H9 (cell line): ENCODE measurements around the gene WDR75. TPM values are rescaled to one million over a fixed set of nuclear protein-coding genes. Genes with fewer than 3 reads are reported as not detected.
"Not testable (repeated sequence)": the region's sequence is repeated elsewhere in the genome, so short reads cannot be mapped to it uniquely, and the experiment has no call there.

ENCODE experiments used
- DNase-seq: peaks from one replicate; pipeline ENCODE4 v3.0.0-alpha.2; 2017
- H2AFZ ChIP-seq: one replicate; pipeline ENCODE4 v1.6.1; 2013; ENCODE audit warnings: mild to moderate bottlenecking, low read length, control low read depth, moderate library complexity
- H2AK5ac ChIP-seq: 2 replicates; pipeline ENCODE4 v1.6.1; 2013; ENCODE audit warnings: low read length, control low read depth, mixed read lengths; ENCODE audit not compliant: insufficient read length
- H2BK120ac ChIP-seq: one replicate; pipeline ENCODE4 v1.6.1; 2013; ENCODE audit warnings: low read depth, mild to moderate bottlenecking, low read length, control low read depth, inconsistent platforms; ENCODE audit not compliant: poor library complexity, severe bottlenecking
- H2BK12ac ChIP-seq: 2 replicates; pipeline ENCODE4 v1.6.1; 2013; ENCODE audit warnings: low read length, control low read depth, mixed read lengths, low read depth; ENCODE audit not compliant: insufficient read length
- H2BK15ac ChIP-seq: 2 replicates; pipeline ENCODE4 v1.6.1; 2013; ENCODE audit warnings: low read depth, low read length, control low read depth
- H2BK20ac ChIP-seq: one replicate; pipeline ENCODE4 v1.6.1; 2013; ENCODE audit warnings: low read depth, mild to moderate bottlenecking, low read length, control low read depth, inconsistent platforms; ENCODE audit not compliant: poor library complexity, severe bottlenecking
- H2BK5ac ChIP-seq: 2 replicates; pipeline ENCODE4 v1.6.1; 2013; ENCODE audit warnings: low read length, control low read depth, mixed read lengths; ENCODE audit not compliant: insufficient read length
- H3K14ac ChIP-seq: 2 replicates; pipeline ENCODE4 v1.6.1; 2013; ENCODE audit warnings: low read length, control low read depth; ENCODE audit not compliant: insufficient read depth
- H3K18ac ChIP-seq: 2 replicates; pipeline ENCODE4 v1.6.1; 2013; ENCODE audit warnings: low read depth, mild to moderate bottlenecking, mixed read lengths, low read length, control low read depth; ENCODE audit not compliant: insufficient read length
- H3K23ac ChIP-seq: 2 replicates; pipeline ENCODE4 v1.6.1; 2013; ENCODE audit warnings: low read length, control low read depth, mixed read lengths, low read depth; ENCODE audit not compliant: insufficient read length
- H3K23me2 ChIP-seq: 2 replicates; pipeline ENCODE4 v1.6.1; 2013; ENCODE audit warnings: low read depth, mild to moderate bottlenecking, mixed read lengths, low read length, control low read depth; ENCODE audit not compliant: insufficient read length, poor library complexity, severe bottlenecking
- H3K27ac ChIP-seq: 2 replicates; pipeline ENCODE4 v1.5.1; 2013; ENCODE audit warnings: low read length, control low read depth, mixed read lengths, low read depth; ENCODE audit not compliant: insufficient read length
- H3K27me3 ChIP-seq: 2 replicates; pipeline ENCODE4 v1.6.1; 2013; ENCODE audit warnings: low read length, control low read depth, inconsistent platforms; ENCODE audit not compliant: insufficient read depth
- H3K4ac ChIP-seq: 2 replicates; pipeline ENCODE4 v1.6.1; 2013; ENCODE audit warnings: low read depth, mild to moderate bottlenecking, control low read depth, inconsistent platforms, low read length, moderate library complexity
- H3K4me1 ChIP-seq: 2 replicates; pipeline ENCODE4 v1.6.1; 2013; ENCODE audit warnings: low read length, control low read depth, inconsistent platforms; ENCODE audit not compliant: insufficient read depth
- H3K4me2 ChIP-seq: 2 replicates; pipeline ENCODE4 v1.6.1; 2013; ENCODE audit warnings: low read length, control low read depth, mixed read lengths; ENCODE audit not compliant: insufficient read length, insufficient read depth
- H3K56ac ChIP-seq: 2 replicates; pipeline ENCODE4 v1.6.1; 2013; ENCODE audit warnings: low read depth, mild to moderate bottlenecking, mixed read lengths, low read length, control low read depth; ENCODE audit not compliant: insufficient read length
- H3K79me1 ChIP-seq: 2 replicates; pipeline ENCODE4 v1.6.1; 2013; ENCODE audit warnings: low read depth, mild to moderate bottlenecking, moderate library complexity, low read length, control low read depth, inconsistent platforms; ENCODE audit not compliant: insufficient read depth, poor library complexity, severe bottlenecking
- H3K79me2 ChIP-seq: 2 replicates; pipeline ENCODE4 v1.6.1; 2013; ENCODE audit warnings: low read length, control low read depth, inconsistent platforms; ENCODE audit not compliant: insufficient read depth
- H3K9ac ChIP-seq: 2 replicates; pipeline ENCODE4 v1.6.1; 2013; ENCODE audit warnings: low read length, control low read depth, mixed read lengths; ENCODE audit not compliant: insufficient read length; ENCODE audit errors: extremely low read depth
- H3K9me3 ChIP-seq: one replicate; pipeline ENCODE4 v1.6.1; 2013; ENCODE audit warnings: low read depth, low read length, inconsistent platforms; ENCODE audit not compliant: control insufficient read depth
- H3T11ph ChIP-seq: one replicate; pipeline ENCODE4 v1.6.1; 2013; ENCODE audit warnings: mild to moderate bottlenecking, low read length, control low read depth, inconsistent platforms
- H4K20me1 ChIP-seq: one replicate; pipeline ENCODE4 v1.6.1; 2013; ENCODE audit not compliant: control insufficient read depth, insufficient read length, insufficient read depth
- H4K5ac ChIP-seq: 2 replicates; pipeline ENCODE4 v1.6.1; 2013; ENCODE audit warnings: low read depth, mild to moderate bottlenecking, mixed read lengths, low read length, control low read depth; ENCODE audit not compliant: insufficient read length
- H4K8ac ChIP-seq: replicated peaks from 2 replicates; pipeline ENCODE4 v1.6.1; 2013; ENCODE audit warnings: low read length, control low read depth, mixed read lengths, low read depth; ENCODE audit not compliant: insufficient read length
- H4K91ac ChIP-seq: 2 replicates; pipeline ENCODE4 v1.6.1; 2013; ENCODE audit warnings: low read depth, mild to moderate bottlenecking, moderate library complexity, mixed read lengths, low read length, control low read depth; ENCODE audit not compliant: insufficient read length
- H3K27ac Mint-ChIP-seq, 3 experiments: 2 replicates in 2 of 3; 3 replicates in 1 of 3; pipeline ENCODE4 v1.8.0; 2020 to 2021; ENCODE audit warnings: mixed read lengths in 3 of 3, mild to moderate bottlenecking in 1 of 3, moderate library complexity in 1 of 3
- H3K27me3 Mint-ChIP-seq: 2 replicates; pipeline ENCODE4 v1.8.0; 2021; ENCODE audit warnings: low read depth, mild to moderate bottlenecking, moderate library complexity, mixed read lengths
- H3K36me3 Mint-ChIP-seq, 3 experiments: 2 replicates in 2 of 3; 3 replicates in 1 of 3; pipeline ENCODE4 v1.8.0; 2020 to 2021; ENCODE audit warnings: low read depth in 3 of 3, mixed read lengths in 3 of 3; ENCODE audit not compliant: insufficient read depth in 1 of 3
- H3K4me1 Mint-ChIP-seq, 2 experiments: 2 replicates each; pipeline ENCODE4 v1.8.0; 2020; ENCODE audit warnings: mixed read lengths in 2 of 2
- H3K4me3 Mint-ChIP-seq, 2 experiments: 2 replicates in 1 of 2; 3 replicates in 1 of 2; pipeline ENCODE4 v1.8.0; 2020 to 2021; ENCODE audit warnings: mild to moderate bottlenecking in 2 of 2, mixed read lengths in 2 of 2, moderate library complexity in 1 of 2
- H3K9me3 Mint-ChIP-seq, 2 experiments: 2 replicates in 1 of 2; 3 replicates in 1 of 2; pipeline ENCODE4 v1.8.0; 2020; ENCODE audit warnings: mild to moderate bottlenecking in 2 of 2, mixed read lengths in 2 of 2, moderate library complexity in 1 of 2
- WGBS: extraction: QIAGEN DNeasy Blood & Tissue Kit; methylation state at CpG from one replicate; pipeline ENCODE4 v1.1.7; 2013; ENCODE audit warnings: missing lambda C conversion rate, low lambda C conversion rate, mixed read lengths; ENCODE audit not compliant: insufficient read length; ENCODE audit errors: extremely low coverage; 5-methylcytosine and 5-hydroxymethylcytosine counted together
- total RNA-seq: library from RNA; stranded (reverse); gene quantifications from 2 replicates; pipeline ENCODE4 v1.2.1, GENCODE V29; 2021
- TF ChIP-seq, protein P1 (sequence below): fragments of 200-600 bp; sonication (generic); conservative IDR thresholded peaks from 3 replicates; pipeline ENCODE4 v1.8.0; 2021; ENCODE audit warnings: antibody characterized with exemption, mild to moderate bottlenecking

Gene WDR75
- total RNA-seq, 1 experiment from 2014 or later: 80.6 TPM

DNA sequence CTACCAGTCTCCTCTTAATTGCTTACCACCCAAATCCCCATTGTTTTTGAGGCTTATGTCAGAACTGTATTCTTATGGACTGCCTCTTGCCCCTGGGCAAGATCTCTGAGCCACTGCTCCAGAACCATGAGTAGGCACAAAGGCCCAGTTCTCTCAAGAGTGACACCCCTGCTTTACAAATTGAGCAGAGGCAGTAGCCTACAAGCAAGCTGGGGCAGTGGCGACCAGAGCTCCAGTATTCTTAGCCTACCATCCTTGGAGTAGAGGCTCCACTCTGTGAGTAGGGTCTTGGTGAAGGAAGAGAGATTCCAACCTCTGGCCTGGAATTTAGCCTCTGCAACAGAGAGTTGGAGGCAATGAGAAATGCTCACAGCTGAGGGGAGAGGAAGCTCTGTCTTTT lies 36.5 kb downstream of the WDR75 start:
- Histone ChIP-seq H2BK12ac (no peak overlapping the region), H3K27me3 (no peaks in the 10 kb centered on the region), H3K4me2 (no peak overlapping the region), H3K18ac (no peak overlapping the region), H3T11ph (no peak overlapping the region), H3K9me3 (no peaks in the 10 kb centered on the region), H3K9ac (no peak overlapping the region), H3K23me2 (no peaks in the 10 kb centered on the region), H2AK5ac (no peak overlapping the region), H2BK120ac (no peak overlapping the region), H3K56ac (no peak overlapping the region), H3K4me1 (no peaks in the 10 kb centered on the region), H3K27ac (no peak overlapping the region), H3K4ac (no peak overlapping the region), H2AFZ (no peak overlapping the region), H2BK5ac (no peak overlapping the region), H3K79me2 (no peaks in the 10 kb centered on the region), H3K14ac (no peak overlapping the region), H3K23ac (no peak overlapping the region), H2BK20ac (no peak overlapping the region), H4K8ac (no peak overlapping the region), H4K20me1 (no peaks in the 10 kb centered on the region), H2BK15ac (no peak overlapping the region), H4K91ac (no peak overlapping the region), H4K5ac (no peak overlapping the region), H3K79me1 (no peaks in the 10 kb centered on the region)
- Mint-ChIP-seq H3K4me3 (no peak overlapping the region), H3K9me3 (no peaks in the 10 kb centered on the region), H3K4me1 (peaks cover 2 to 6% of the 10 kb centered on the region in 2 experiments; a peak in 1 of 4 replicates), H3K27ac (peak overlapping the region in 2 of 3 experiments; percentile 63 to 96; a peak in 5 of 7 replicates), H3K36me3 (peaks cover 14 to 40% (median 37%) of the 10 kb centered on the region in 3 experiments; a peak in 6 of 7 replicates), H3K27me3 (no peaks in the 10 kb centered on the region)
- TF ChIP-seq, protein P1, sequence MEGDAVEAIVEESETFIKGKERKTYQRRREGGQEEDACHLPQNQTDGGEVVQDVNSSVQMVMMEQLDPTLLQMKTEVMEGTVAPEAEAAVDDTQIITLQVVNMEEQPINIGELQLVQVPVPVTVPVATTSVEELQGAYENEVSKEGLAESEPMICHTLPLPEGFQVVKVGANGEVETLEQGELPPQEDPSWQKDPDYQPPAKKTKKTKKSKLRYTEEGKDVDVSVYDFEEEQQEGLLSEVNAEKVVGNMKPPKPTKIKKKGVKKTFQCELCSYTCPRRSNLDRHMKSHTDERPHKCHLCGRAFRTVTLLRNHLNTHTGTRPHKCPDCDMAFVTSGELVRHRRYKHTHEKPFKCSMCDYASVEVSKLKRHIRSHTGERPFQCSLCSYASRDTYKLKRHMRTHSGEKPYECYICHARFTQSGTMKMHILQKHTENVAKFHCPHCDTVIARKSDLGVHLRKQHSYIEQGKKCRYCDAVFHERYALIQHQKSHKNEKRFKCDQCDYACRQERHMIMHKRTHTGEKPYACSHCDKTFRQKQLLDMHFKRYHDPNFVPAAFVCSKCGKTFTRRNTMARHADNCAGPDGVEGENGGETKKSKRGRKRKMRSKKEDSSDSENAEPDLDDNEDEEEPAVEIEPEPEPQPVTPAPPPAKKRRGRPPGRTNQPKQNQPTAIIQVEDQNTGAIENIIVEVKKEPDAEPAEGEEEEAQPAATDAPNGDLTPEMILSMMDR: no peak
- WGBS: no CpG with 5 or more reads among the region's 1 CpG
- DNase-seq: no peak

DNA sequence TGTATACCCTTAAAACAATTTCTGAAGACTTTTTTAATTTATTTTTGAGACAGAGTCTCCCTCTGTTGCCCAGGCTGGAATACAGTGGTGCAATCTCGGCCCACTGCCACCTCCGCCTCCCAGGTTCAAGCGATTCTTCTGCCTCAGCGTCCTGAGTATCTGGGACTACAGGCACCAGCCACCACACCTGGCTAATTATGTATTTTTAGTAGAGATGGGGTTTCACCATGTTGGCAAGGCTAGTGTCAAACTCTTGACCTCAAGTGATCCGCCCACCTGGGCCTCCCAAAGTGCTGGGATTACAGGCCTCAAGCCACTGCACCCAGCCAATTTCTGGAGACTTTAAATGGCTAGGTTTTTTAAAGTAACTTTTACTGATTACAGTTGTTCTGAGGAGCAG lies 37.0 kb downstream of the WDR75 start:
- H3K27me3 Mint-ChIP-seq, H3K9ac ChIP-seq, H2BK120ac ChIP-seq, H3K79me1 ChIP-seq, H3K56ac ChIP-seq, DNase-seq, H2BK15ac ChIP-seq, H3K27ac Mint-ChIP-seq, H2AK5ac ChIP-seq, H3K4me1 ChIP-seq, H3K23ac ChIP-seq, H3K27ac ChIP-seq, H3K79me2 ChIP-seq, H4K20me1 ChIP-seq, H3K18ac ChIP-seq, H4K5ac ChIP-seq, H3K14ac ChIP-seq, H3K9me3 ChIP-seq, H3K4ac ChIP-seq, H4K91ac ChIP-seq, H3K4me2 ChIP-seq, H2BK20ac ChIP-seq, H4K8ac ChIP-seq, H2BK5ac ChIP-seq, H2BK12ac ChIP-seq, H3K4me1 Mint-ChIP-seq, H3K4me3 Mint-ChIP-seq, H3K27me3 ChIP-seq, H3K9me3 Mint-ChIP-seq, H3K23me2 ChIP-seq, H2AFZ ChIP-seq, H3T11ph ChIP-seq: not testable (repeated sequence)
- H3K36me3 Mint-ChIP-seq: peaks cover 14 to 39% (median 35%) of the 10 kb centered on the region in 3 experiments; a peak in 6 of 7 replicates
- WGBS: no CpG with 5 or more reads among the region's 5 CpGs
